SH-SY5Y (cell line): Measurements from ENCODE around the gene ROBO1.

Experiments
- GATA2 ChIP-seq: IDR thresholded peaks from 2 replicates; pipeline ENCODE4 v1.6.1; 2011; ENCODE audit warnings: mild to moderate bottlenecking, low read depth, low read length
- GATA3 ChIP-seq: IDR thresholded peaks from 2 replicates; pipeline ENCODE4 v1.6.1; 2011; ENCODE audit warnings: low read depth, mild to moderate bottlenecking, low read length, moderate library complexity

DNA sequence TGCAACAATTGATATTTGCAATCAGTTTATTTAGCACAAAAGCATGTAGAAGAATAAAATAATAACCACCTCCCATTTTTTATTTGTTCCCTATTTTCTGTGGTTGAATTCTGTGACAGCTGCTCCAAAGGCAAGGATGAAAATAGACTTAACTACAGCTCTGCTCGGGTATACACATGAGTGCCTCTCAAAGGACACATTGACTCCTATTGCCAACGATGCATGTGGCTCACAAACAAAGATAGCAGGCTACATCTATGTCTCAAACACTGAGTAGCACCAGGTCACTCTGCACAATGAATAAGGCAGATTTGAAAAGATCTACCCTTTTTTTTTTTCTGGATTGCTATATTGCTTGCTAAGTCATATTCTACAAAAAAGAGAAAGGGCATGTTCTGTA lies 612.9 kb downstream of the ROBO1 start:
- TF ChIP-seq GATA3 (no peak), GATA2 (no peak)
